Globus pallidus (tissue), 1 donor: ENCODE measurements around the gene EPB41L5.
"Not testable (repeated sequence)": the region's sequence is repeated elsewhere in the genome, so short reads cannot be mapped to it uniquely, and the experiment has no call there.

Source experiments
- DNase-seq: peaks from one replicate; pipeline ENCODE4 v3.0.0-alpha.2; 2015; ENCODE audit warnings: low spot score

EPB41L5 gene

GRCh38 chr2:120199817-120200459 lies 187.1 kb downstream of the EPB41L5 start:
- DNase-seq = not testable (repeated sequence)

GRCh38 chr2:120203251-120204021 lies 190.6 kb downstream of the EPB41L5 start:
- DNase-seq = no peak

GRCh38 chr2:120204022-120204405 lies 191.1 kb downstream of the EPB41L5 start:
- no peak for DNase-seq

- DNase-seq = no peak
These were observed 191.5 kb downstream of the EPB41L5 start for GRCh38 chr2:120204417-120204816.

GRCh38 chr2:120204945-120205670 lies 192.2 kb downstream of the EPB41L5 start:
- DNase-seq = no peak

GRCh38 chr2:120206022-120206581 lies 193.2 kb downstream of the EPB41L5 start:
- no peak for DNase-seq

GRCh38 chr2:120208381-120209353 lies 195.8 kb downstream of the EPB41L5 start:
- no peak for DNase-seq

- DNase-seq = no peak
These were observed 196.8 kb downstream of the EPB41L5 start for GRCh38 chr2:120209427-120210269.

GRCh38 chr2:120210270-120210693 lies 197.4 kb downstream of the EPB41L5 start:
- DNase-seq = no peak

- no peak for DNase-seq
These were observed 205.3 kb downstream of the EPB41L5 start for GRCh38 chr2:120218181-120218580.

- DNase-seq = no peak
These were observed 206.4 kb downstream of the EPB41L5 start for GRCh38 chr2:120219291-120219690.

- DNase-seq = no peak
These were observed 206.9 kb downstream of the EPB41L5 start for GRCh38 chr2:120219766-120220165.

- no peak for DNase-seq
These were observed 207.9 kb downstream of the EPB41L5 start for GRCh38 chr2:120220756-120221155.

- no peak for DNase-seq
These were observed 208.7 kb downstream of the EPB41L5 start for GRCh38 chr2:120221616-120222015.

GRCh38 chr2:120222186-120223033 lies 209.5 kb downstream of the EPB41L5 start:
- DNase-seq = no peak

- peak; percentile 82 for DNase-seq
These were observed 210.4 kb downstream of the EPB41L5 start, which contains the start of gene TMEM185B for GRCh38 chr2:120223034-120223912. TMEM185B (minus strand) TSS chr2:120223400; CDS start chr2:120222976, 424 bp downstream.

GRCh38 chr2:120224256-120224655 lies 211.4 kb downstream of the EPB41L5 start:
- no peak for DNase-seq
